GM15510 (cell line): ENCODE results near the gene CDC42BPB.

Source experiments
- POLR2A ChIP-seq: IDR thresholded peaks from 3 replicates; pipeline ENCODE4 v1.6.1; 2011; ENCODE audit warnings: borderline replicate concordance; ENCODE audit not compliant: insufficient read length; ENCODE audit errors: extremely low read depth

CDC42BPB gene

DNA sequence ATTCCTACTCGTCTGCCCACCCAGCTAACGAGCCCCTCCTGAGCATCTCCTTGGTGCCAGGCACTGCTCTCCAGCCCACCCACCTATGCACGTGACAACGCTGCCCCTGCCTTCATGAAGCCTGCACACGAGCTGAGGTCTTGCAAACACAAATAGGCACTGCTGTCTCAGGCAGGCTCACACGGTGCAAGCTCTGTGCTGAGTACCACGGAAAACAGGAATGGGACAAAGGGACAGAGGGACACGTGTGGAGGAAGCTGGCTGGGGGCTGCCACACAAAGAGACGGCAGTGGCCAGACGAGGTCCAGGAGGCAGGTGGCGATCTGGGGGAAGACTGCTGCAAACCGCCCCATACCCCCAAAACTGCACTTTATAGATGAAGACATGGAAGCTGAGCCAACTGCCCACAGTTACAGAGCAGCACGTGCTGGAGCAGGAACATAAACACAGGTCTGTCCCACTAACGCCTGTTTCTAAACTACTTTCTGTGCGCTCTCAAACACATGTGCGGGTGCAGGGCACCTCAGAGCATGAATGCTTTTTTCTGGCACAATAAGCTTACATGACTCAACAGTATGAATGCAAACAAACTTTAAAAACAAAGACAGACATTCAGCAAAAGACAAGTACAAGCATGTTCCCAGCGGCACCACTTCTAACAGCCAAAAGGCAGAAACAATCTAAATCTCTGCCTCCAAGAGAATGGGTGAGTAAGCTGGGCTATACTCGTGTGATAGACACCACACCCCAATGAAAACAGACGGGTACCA lies 70.4 kb downstream of the CDC42BPB start:
- TF ChIP-seq POLR2A = no peak

DNA sequence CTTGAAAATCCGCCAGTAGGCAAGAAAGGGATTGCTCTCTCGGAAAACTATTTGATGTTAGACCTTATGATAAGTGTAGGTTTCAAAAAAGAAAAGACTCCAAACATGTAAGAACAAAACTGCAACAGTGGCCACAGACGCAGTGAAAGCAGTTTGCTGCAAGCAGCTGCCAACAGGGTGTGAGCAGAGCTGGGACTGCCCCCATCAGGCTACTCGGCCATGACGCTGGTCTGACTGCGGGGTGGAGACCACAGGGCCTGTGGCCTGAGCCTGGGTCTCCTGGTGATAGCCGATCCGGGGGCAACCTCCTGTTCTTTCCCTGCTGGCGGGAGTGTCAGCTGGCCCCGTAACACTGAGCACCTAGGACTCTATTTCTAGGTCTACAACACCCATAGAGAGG lies 71.7 kb downstream of the CDC42BPB start:
- TF ChIP-seq POLR2A = no peak

DNA sequence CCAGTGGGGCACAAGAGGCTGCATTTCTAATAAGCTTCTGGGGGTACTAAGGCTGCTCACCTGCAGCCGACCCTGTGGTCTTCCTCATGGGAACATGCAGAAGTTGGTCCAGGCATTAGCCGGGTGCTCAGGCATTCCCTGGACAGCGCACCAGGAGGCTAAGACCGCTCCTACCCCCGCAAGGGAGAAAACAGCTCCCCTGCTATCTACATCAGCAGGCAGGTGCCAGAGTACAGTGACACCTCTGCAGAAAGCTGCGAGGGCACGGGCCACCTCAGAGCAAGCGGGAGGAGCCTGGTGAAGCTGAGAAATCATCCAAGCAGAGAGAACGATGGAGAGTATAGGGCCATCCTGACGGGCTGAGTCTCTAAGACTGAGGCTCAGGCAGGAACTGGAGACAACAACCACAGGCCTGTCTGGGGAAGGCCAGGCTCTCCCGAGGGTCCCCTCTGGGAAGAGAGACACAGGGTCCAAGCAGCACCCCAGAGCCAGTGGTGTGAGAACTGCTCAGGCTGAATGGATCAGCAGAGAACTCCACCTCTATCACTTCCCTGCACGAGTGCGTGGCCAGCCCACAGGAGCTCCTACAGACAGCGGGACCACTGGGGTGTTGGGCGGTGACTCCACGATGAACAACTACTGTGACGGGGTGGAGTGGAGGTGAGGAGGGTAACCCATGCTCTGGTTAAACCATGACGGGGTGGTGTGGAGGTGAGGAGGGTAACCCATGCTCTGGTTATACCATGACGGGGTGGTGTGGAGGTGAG lies 72.8 kb downstream of the CDC42BPB start:
- no peak for TF ChIP-seq POLR2A

DNA sequence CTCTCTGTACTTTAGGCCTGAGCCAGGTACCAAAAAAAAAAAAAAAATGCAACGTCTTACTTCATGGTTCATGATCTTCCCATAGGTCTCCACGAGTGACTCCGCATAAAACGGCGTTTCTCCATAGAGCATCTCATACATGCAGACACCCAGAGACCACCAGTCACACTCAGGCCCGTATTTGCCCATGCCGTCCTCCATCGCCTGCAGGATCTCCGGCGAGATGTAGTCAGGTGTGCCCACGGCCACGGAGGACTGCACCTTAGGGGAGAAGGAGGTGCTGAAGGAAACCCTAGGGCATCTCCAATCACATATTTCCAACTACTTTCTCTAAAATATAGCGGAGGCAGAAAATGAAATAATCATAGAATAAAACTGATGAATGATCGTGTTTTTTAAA lies 73.9 kb downstream of the CDC42BPB start:
- no peak for TF ChIP-seq POLR2A

DNA sequence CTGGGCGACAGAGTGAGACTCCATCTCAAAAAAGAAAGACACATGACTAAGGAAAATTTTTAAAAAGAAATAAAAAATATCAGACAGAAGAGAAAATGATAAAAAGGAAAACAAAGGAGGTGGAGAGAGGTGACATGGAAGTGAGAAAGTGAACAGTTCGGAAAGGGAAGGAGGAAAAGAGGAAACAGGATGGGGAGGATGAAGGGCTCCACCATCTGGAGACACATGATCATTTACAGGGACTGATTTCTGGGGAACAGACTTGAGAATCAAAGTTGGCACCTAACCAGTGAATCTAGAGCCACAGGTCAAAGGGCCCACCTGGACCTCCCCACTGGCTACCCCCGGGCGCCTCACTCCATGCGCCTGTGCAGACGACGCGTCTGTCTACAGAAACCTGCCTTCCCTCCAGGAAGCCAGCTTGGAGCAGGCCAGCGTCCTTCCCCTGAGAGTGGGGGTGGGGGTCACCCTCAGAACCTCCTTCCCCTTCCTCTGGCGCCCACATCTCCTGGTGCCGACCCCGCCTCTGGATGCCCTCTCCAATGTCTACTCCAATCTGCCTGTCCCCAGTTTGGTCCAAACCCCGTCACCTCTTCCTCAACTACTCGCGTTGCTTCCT lies 74.4 kb downstream of the CDC42BPB start:
- no peak for TF ChIP-seq POLR2A

DNA sequence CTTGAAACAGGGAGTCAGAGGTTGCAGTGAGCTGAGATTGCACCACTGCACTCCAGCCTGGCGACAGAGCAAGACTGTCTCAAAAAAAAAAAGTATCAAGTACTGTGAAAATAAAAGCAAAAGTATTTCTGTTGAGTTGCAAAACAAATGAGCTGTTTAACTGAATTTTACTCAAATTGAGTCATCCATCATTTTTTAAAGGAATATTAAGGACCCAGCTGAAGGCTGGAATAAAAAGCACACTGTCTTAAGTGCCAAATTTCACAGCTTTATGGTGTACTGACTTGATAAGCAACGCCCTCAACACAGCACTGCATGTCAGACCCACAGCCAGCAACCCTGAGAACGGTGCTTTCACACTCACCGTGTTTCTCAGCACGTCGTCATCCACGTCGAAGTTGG lies 76.9 kb downstream of the CDC42BPB start:
- TF ChIP-seq POLR2A = no peak

DNA sequence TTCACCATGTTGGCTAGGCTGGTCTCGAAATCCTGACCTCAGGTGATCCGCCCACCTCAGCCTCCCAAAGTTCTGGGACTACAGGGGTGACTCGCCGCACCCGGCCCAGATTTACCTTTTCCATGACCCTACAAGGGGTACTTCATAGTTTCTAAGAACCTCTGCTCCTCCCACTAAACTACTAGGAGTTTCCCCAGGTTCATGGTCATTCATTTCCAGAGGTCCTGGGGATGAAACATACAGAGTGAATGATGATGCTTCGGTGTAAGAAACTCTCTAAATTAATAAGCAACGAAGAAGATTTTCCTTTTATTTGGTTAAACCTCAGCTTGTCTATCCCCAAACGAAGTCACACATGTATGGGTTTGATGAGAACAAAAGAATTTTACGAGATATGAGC lies 77.9 kb downstream of the CDC42BPB start:
- TF ChIP-seq POLR2A = no peak

DNA sequence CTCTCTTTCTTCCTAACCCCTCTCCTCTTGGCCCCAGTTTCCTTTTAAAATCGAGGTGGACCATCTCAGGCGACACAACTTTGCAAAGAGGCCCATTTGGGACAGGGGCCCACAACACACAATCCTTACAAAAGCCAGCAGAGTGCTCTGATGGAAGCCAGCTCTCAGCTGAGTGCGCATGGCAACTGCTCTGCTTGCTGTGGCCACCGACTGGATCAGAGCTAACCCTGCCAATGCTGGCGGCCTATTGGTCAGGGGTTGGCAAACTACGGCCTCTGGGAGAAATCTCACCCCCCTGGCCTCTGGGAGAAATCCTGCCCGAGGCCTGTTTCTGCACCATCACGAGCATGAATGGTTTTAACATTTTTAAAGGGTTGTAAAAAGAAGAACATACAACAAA lies 79.9 kb downstream of the CDC42BPB start:
- TF ChIP-seq POLR2A = no peak

DNA sequence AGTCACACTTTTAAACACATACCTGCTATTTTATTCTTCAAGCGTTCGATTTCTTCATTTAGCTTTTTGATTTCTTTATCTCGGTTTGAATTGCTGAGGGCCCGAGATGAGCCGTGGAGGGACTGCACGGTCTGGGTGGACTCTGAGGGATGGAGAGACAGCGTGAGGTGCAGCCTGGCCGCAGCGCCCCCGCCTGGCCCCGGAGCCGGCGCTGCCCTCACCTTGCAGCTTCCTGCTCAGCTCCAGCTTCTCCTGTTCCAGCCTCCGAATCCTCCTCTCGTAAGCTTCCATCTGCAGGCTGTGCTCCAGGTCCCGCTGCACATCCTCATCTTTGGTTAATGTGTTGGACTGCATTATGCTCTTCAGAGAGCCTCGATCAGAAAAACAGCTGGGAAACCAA lies 81.7 kb downstream of the CDC42BPB start:
- TF ChIP-seq POLR2A = no peak

DNA sequence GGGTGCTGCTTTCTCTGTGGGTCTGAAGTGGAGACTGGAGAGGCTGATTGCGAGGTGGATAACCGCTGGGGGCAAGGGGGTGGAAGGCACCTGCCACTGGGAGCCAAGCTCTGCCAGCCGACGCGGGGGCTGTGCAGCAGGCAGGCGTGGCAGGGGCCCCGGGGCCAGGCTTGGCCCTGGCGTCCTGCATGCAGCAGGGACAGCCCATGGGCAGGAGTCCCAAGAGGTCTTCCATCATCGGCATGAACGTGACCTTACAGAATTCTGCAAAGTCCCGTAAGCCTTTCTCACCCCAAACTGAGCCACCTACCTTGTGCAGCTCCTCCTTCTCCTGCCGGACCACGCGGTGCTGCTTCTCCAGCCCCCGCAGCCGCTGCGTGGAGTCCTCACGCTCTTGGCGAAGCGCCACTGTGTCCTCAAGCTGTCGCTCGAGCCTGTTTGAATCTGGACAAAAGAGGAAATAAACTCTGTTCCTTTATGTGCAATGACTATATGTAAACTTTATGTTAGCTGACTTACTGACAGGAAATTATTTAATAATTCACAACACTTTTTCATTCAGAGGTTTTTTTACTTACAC lies 83.6 kb downstream of the CDC42BPB start:
- no peak for TF ChIP-seq POLR2A

DNA sequence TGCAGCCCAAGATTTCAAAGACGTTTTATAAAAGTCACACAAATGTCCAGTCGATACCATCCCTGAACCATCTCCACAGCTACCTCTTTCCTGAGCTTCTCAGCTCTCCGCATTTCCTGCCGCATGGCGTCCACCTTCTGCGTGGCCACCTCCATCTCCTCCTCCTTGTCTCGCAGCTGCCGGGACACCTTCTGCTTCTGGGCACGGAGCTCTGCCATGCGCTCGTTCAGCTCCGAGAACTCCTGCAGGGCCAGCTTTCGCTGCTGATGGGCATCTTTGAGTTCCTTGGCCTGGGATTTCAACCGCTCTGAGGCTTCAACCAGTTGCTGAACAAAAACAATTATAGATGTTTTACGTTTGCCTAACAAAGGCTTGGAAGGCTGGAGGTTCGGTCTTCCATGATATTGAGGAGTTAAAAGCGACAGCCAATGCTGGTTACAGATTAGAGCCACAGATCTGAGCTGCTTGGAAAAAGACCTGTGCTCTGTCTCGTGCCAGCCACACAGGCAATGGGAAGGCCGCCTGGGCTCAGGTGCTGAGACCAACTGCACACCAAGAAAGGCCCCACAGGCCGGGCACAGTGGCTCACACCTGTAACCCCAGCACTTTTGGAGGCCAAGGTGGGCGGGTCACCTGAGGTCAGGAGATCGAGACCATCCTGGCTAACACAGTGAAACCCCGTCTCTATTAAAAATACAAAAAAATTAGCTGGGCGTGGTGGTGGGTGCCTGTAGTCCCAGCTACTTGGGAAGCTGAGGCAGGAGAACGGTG lies 85.3 kb downstream of the CDC42BPB start:
- no peak for TF ChIP-seq POLR2A

DNA sequence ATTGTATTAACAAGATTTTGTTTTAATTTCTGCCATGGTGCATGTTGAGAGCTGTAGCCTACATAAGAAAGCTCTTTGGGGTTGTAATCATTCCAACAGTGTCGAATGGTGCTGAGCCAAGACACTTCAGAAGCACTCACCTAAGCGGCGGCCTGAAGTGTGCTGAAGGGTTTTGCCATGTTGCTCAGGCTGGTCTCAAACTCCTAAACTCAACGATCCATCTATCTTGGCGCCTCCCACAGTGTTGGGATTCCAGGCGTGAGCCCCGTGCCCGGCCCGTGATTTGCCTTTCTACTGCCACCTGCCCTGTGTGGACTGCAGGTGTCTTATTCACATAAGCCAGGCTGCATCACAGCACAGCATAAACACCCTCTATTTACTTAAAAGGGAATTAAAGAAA lies 86.0 kb downstream of the CDC42BPB start:
- no peak for TF ChIP-seq POLR2A

DNA sequence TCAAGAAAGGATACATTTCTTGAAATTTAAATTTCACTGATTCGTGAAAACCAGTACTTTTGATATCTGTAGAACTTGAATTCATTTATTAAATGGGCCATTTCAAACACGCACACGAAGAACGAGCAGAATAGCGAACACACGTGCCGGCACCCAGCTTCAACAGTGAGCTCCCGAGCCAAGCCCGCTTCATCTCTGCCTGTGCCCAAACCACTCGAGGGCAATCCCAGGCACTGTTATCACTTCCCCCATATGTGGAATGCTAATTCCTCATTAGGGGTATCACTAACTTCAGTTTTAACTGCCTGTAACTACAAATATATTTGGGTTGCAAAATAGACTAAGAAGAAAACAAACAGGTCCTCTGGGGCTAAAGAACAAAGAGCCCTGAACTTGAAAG lies 86.9 kb downstream of the CDC42BPB start:
- no peak for TF ChIP-seq POLR2A

DNA sequence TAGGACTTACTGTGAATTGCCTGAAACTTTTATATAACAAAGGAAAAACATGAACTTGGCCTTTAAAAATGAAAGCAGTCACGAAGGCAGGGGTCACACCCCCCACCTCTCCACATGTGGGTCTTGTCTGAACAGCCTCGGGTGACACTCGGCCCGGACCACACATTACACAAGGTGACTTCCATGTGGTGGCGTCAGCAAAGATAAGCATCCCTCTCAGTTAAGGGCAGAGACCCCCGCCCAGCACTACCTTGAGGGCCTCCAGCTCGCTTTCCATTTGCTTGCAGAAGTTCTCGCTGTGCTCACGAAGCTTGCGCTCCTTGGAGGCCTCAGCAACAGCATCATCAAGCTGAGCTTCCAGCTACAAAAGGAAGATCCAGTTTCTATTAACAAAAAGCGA lies 87.4 kb downstream of the CDC42BPB start:
- TF ChIP-seq POLR2A = no peak
